ENCODE measurements around the gene ZBTB21.

ZBTB21 gene

GRCh38 chr21:42006765-42007164, 3.4 kb downstream of the ZBTB21 start:
- ATAC-seq, result no peak

GRCh38 chr21:42004406-42005199, 5.6 kb downstream of the ZBTB21 start:
- no peak for TF ChIP-seq POU6F1 (CRISPR knock-in tag; IDR thresholded peaks at IDR 0.05; ENCODE audit: borderline replicate concordance, low read depth)
- TF ChIP-seq ZC3H10 (CRISPR knock-in tag; IDR thresholded peaks at IDR 0.05), result no peak
- no peak for TF ChIP-seq OSR1 (CRISPR knock-in tag; IDR thresholded peaks at IDR 0.05)
- TF ChIP-seq TOX (CRISPR knock-in tag; IDR thresholded peaks at IDR 0.05; ENCODE audit: borderline replicate concordance), result no peak
- TF ChIP-seq ZFP30 (CRISPR knock-in tag; IDR thresholded peaks at IDR 0.05), result no peak
- TF ChIP-seq ESRRG (CRISPR knock-in tag; IDR thresholded peaks at IDR 0.05), result no peak
- TF ChIP-seq ZNF70 (CRISPR knock-in tag; IDR thresholded peaks at IDR 0.05), result no peak
- no peak for TF ChIP-seq TCF4 (CRISPR knock-in tag; IDR thresholded peaks at IDR 0.05; ENCODE audit: borderline replicate concordance)
- no peak for TF ChIP-seq BACH2 (CRISPR knock-in tag; IDR thresholded peaks at IDR 0.05; ENCODE audit: borderline replicate concordance)
- TF ChIP-seq ZNF565 (CRISPR knock-in tag; conservative IDR thresholded peaks at IDR 0.05; ENCODE audit: low read depth), result no peak
- TF ChIP-seq GLIS3 (CRISPR knock-in tag; IDR thresholded peaks at IDR 0.05), result no peak
- no peak for TF ChIP-seq RARB (CRISPR knock-in tag; IDR thresholded peaks at IDR 0.05)
- TF ChIP-seq CSDC2 (CRISPR knock-in tag; IDR thresholded peaks at IDR 0.05), result no peak
- no peak for TF ChIP-seq SNAI2 (CRISPR knock-in tag; IDR thresholded peaks at IDR 0.05)
- TF ChIP-seq ISL1 (CRISPR knock-in tag; IDR thresholded peaks at IDR 0.05), result no peak
- TF ChIP-seq ARNTL (CRISPR knock-in tag; IDR thresholded peaks at IDR 0.05; ENCODE audit: borderline replicate concordance, low read depth), result no peak
- ATAC-seq, result no peak

More at GRCh38 chr21:42006765-42007164, 3.4 kb downstream of the ZBTB21 start:
- TF ChIP-seq BACH2 (CRISPR knock-in tag; IDR thresholded peaks at IDR 0.05; ENCODE audit: borderline replicate concordance) (no peak), TOX (CRISPR knock-in tag; IDR thresholded peaks at IDR 0.05; ENCODE audit: borderline replicate concordance) (no peak), ZNF70 (CRISPR knock-in tag; IDR thresholded peaks at IDR 0.05) (no peak), CSRNP3 (CRISPR knock-in tag; IDR thresholded peaks at IDR 0.05) (no peak), ZC3H10 (CRISPR knock-in tag; IDR thresholded peaks at IDR 0.05) (no peak), PATZ1 (CRISPR knock-in tag; IDR thresholded peaks at IDR 0.05; ENCODE audit: borderline replicate concordance) (no peak), ZNF8 (CRISPR knock-in tag; IDR thresholded peaks at IDR 0.05) (no peak), ZFP3 (CRISPR knock-in tag; IDR thresholded peaks at IDR 0.05) (no peak), ZNF565 (CRISPR knock-in tag; conservative IDR thresholded peaks at IDR 0.05; ENCODE audit: low read depth) (no peak), PPARA (CRISPR knock-in tag; IDR thresholded peaks at IDR 0.05; ENCODE audit: borderline replicate concordance) (no peak), RARB (CRISPR knock-in tag; IDR thresholded peaks at IDR 0.05) (no peak), GLIS3 (CRISPR knock-in tag; IDR thresholded peaks at IDR 0.05) (no peak), POU6F1 (CRISPR knock-in tag; IDR thresholded peaks at IDR 0.05; ENCODE audit: borderline replicate concordance, low read depth) (no peak), OSR1 (CRISPR knock-in tag; IDR thresholded peaks at IDR 0.05) (no peak)

- no peak for TF ChIP-seq ZNF565 (CRISPR knock-in tag; conservative IDR thresholded peaks at IDR 0.05; ENCODE audit: low read depth)
- TF ChIP-seq GLIS3 (CRISPR knock-in tag; IDR thresholded peaks at IDR 0.05), result no peak
- TF ChIP-seq ZFP3 (CRISPR knock-in tag; IDR thresholded peaks at IDR 0.05), result no peak
- TF ChIP-seq TCF4 (CRISPR knock-in tag; IDR thresholded peaks at IDR 0.05; ENCODE audit: borderline replicate concordance), result no peak
- peak; percentile 55 for ATAC-seq
These were observed 7.1 kb downstream of the ZBTB21 start for GRCh38 chr21:42003051-42003461.
